ENCODE data around the gene UROS.

- no peak for TF ChIP-seq POLR2AphosphoS5 (IDR thresholded peaks at IDR 0.05; ENCODE audit: insufficient read depth, low read depth, low read length)
- TF ChIP-seq CTCF (IDR thresholded peaks at IDR 0.05; ENCODE audit: extremely low read depth in 1 of 2, insufficient read depth in 1 of 2, low read depth in 1 of 2, low read length in 2 of 2) = no peak
- no peak for TF ChIP-seq EZH2 (IDR thresholded peaks at IDR 0.05; ENCODE audit: borderline replicate concordance, low read depth, low read length, severe bottlenecking)
- TF ChIP-seq POLR2A (IDR thresholded peaks at IDR 0.05; ENCODE audit: low read depth, low read length) = no peak
- no peak for TF ChIP-seq FOS (IDR thresholded peaks at IDR 0.05; ENCODE audit: borderline replicate concordance, insufficient read depth, low read length)
- TF ChIP-seq MYC (IDR thresholded peaks at IDR 0.05; ENCODE audit: low read depth, low read length) = no peak
- TF ChIP-seq, protein P1, sequence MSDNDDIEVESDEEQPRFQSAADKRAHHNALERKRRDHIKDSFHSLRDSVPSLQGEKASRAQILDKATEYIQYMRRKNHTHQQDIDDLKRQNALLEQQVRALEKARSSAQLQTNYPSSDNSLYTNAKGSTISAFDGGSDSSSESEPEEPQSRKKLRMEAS (IDR thresholded peaks at IDR 0.05; ENCODE audit: insufficient read depth, insufficient read length) = no peak
- no peak for TF ChIP-seq JUN (IDR thresholded peaks at IDR 0.05; ENCODE audit: borderline replicate concordance, insufficient read depth, insufficient read length, low read depth)
Measured at GRCh38 chr10:125774581-125775191, 48.4 kb downstream of the UROS start.

All from endothelial cell of umbilical vein (primary cell).